CD4-positive, alpha-beta T cell (primary cell): ENCODE results near the gene CFAP73. TPM values are rescaled to one million over a fixed set of nuclear protein-coding genes. Genes with fewer than 3 reads are reported as not detected.

Experiments
- ATAC-seq: fragments of 200-7000 bp; cut with Tn5 transposase; one replicate; pipeline ENCODE4 v1.10.0; 2022; ENCODE audit warnings: mild to moderate bottlenecking; ENCODE audit not compliant: poor library complexity
- CTCF ChIA-PET: fragments of 350-600 bp; sonication (Branson Sonifier 250); formaldehyde crosslinking; loops from one replicate; lab custom pipeline; 2021; ENCODE audit warnings: antibody characterized with exemption, inconsistent platforms; lab: Charles Lee
- POLR2A ChIA-PET: fragments of 350-600 bp; sonication (Branson Sonifier 250); formaldehyde crosslinking; loops from one replicate; lab custom pipeline; 2021; ENCODE audit warnings: antibody characterized with exemption, inconsistent platforms; lab: Charles Lee
- DNase-seq, 14 experiments: peaks; one replicate each; pipeline ENCODE4 v3.0.0-alpha.2; 2013 to 2020; ENCODE audit warnings: mixed read lengths in 2 of 14
- H3K27ac ChIP-seq, 2 donors: one replicate each; pipeline versions ENCODE4 v1.5.1 to v1.7.0; 2013; ENCODE audit warnings: low read length in 2 of 2, low read depth in 1 of 2, mild to moderate bottlenecking in 1 of 2
- H3K27me3 ChIP-seq, 2 experiments: 1 replicate in 1 of 2; 2 replicates in 1 of 2; pipeline versions ENCODE4 v1.6.1 to v1.7.0; 2013; ENCODE audit warnings: low read length in 2 of 2, control low read depth in 1 of 2, mild to moderate bottlenecking in 1 of 2, moderate library complexity in 1 of 2; ENCODE audit not compliant: insufficient read depth in 2 of 2, control insufficient read depth in 1 of 2
- H3K36me3 ChIP-seq: one replicate; pipeline ENCODE4 v1.6.1; 2013; ENCODE audit warnings: low read length, control low read depth; ENCODE audit not compliant: insufficient read depth
- H3K4me1 ChIP-seq: one replicate; pipeline ENCODE4 v1.6.1; 2013; ENCODE audit warnings: low read length, control low read depth; ENCODE audit not compliant: insufficient read depth
- H3K4me3 ChIP-seq: one replicate; pipeline ENCODE4 v1.5.1; 2013; ENCODE audit warnings: mild to moderate bottlenecking, low read length, moderate library complexity
- H3K9me3 ChIP-seq, 2 experiments: 1 replicate in 1 of 2; 2 replicates in 1 of 2; pipeline versions ENCODE4 v1.6.1 to v1.7.0; 2013; ENCODE audit warnings: low read length in 2 of 2, mild to moderate bottlenecking in 2 of 2, control low read depth in 1 of 2, moderate library complexity in 1 of 2; ENCODE audit not compliant: control insufficient read depth in 1 of 2, insufficient read depth in 1 of 2
- H3K27ac Mint-ChIP-seq: one replicate; pipeline ENCODE4 v1.8.0; 2020; ENCODE audit warnings: mixed read lengths
- H3K27me3 Mint-ChIP-seq: one replicate; pipeline ENCODE4 v1.8.0; 2021; ENCODE audit warnings: mixed read lengths
- H3K36me3 Mint-ChIP-seq: one replicate; pipeline ENCODE4 v1.8.0; 2021; ENCODE audit warnings: low read depth, mixed read lengths
- H3K4me1 Mint-ChIP-seq: one replicate; pipeline ENCODE4 v1.8.0; 2021; ENCODE audit warnings: low read depth, mixed read lengths
- H3K4me3 Mint-ChIP-seq: one replicate; pipeline ENCODE4 v1.8.0; 2020; ENCODE audit warnings: mild to moderate bottlenecking, mixed read lengths
- H3K9me3 Mint-ChIP-seq: one replicate; pipeline ENCODE4 v1.8.0; 2020; ENCODE audit warnings: mixed read lengths
- intact Hi-C, 2 experiments: fragments of 100-400 bp; cut with DNase I in 1 of 2; cut with micrococcal nuclease in 1 of 2; formaldehyde crosslinking; loops; one replicate each; pipeline versions ENCODE4 v1.15.1 to v1.9.0; 2023 to 2025; cut with DNase I, micrococcal nuclease
- total RNA-seq, 174 experiments: library from RNA in 2 of 174; stranded (reverse) in 2 of 174; gene quantifications; one replicate each; pipeline ENCODE4 v1.2.3 and lab custom pipeline; 2021 to 2026
- TF ChIP-seq, protein P1 (sequence below): fragments of 200-600 bp; IDR thresholded peaks from one replicate; pipeline ENCODE4 v1.8.0; 2022; ENCODE audit warnings: antibody characterized with exemption, mild to moderate bottlenecking

Gene CFAP73
- total RNA-seq, 2 experiments from 2014 or later = 0.92 to 1.2 TPM

DNA sequence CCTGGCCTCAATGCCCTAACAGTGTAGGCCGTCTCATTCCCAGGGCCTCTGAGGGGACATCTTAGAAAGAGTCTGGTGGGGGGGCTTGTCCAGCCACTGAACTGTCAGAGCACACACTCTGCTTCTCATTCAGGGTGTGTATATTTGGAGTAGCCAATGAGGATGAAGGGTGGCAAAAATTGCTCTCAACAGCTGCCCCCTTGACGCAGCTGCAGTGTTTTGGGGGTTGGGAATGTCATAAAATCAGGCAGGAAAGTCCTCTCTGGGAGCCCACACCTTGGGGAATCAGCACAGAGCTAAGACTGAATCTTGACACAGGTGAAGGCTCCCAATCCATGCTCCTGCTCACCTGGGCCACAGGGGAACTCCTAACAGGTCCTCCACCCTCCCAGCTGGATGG, 15.5 kb upstream of the CFAP73 start:
- Histone ChIP-seq H3K36me3 (no peaks in the 10 kb centered on the region), H3K4me3 (no peak overlapping the region), H3K9me3 (no peaks in the 10 kb centered on the region), H3K4me1 (peaks cover 26% of the 10 kb centered on the region), H3K27me3 (no peaks in the 10 kb centered on the region), H3K27ac (no peak overlapping the region)
- TF ChIP-seq, protein P1, sequence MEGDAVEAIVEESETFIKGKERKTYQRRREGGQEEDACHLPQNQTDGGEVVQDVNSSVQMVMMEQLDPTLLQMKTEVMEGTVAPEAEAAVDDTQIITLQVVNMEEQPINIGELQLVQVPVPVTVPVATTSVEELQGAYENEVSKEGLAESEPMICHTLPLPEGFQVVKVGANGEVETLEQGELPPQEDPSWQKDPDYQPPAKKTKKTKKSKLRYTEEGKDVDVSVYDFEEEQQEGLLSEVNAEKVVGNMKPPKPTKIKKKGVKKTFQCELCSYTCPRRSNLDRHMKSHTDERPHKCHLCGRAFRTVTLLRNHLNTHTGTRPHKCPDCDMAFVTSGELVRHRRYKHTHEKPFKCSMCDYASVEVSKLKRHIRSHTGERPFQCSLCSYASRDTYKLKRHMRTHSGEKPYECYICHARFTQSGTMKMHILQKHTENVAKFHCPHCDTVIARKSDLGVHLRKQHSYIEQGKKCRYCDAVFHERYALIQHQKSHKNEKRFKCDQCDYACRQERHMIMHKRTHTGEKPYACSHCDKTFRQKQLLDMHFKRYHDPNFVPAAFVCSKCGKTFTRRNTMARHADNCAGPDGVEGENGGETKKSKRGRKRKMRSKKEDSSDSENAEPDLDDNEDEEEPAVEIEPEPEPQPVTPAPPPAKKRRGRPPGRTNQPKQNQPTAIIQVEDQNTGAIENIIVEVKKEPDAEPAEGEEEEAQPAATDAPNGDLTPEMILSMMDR = no peak
- ATAC-seq (no peak), DNase-seq (no peak)
- ChIA-PET CTCF (interaction anchor here (0.8 to 1.8 kb wide), 2 partner anchors 19 to 40 kb away, joined by 4 read pairs; no protein-coding TSS in a partner anchor), POLR2A (no interaction called here)
- peaks cover 18% of the 10 kb centered on the region for H3K4me1 Mint-ChIP-seq
- H3K27me3 Mint-ChIP-seq = no peaks in the 10 kb centered on the region
- H3K9me3 Mint-ChIP-seq = no peaks in the 10 kb centered on the region
- intact Hi-C loops = no loop called here
- H3K27ac Mint-ChIP-seq = no peak overlapping the region
- no peaks in the 10 kb centered on the region for H3K36me3 Mint-ChIP-seq
- H3K4me3 Mint-ChIP-seq = peak overlapping the region; percentile 11

DNA sequence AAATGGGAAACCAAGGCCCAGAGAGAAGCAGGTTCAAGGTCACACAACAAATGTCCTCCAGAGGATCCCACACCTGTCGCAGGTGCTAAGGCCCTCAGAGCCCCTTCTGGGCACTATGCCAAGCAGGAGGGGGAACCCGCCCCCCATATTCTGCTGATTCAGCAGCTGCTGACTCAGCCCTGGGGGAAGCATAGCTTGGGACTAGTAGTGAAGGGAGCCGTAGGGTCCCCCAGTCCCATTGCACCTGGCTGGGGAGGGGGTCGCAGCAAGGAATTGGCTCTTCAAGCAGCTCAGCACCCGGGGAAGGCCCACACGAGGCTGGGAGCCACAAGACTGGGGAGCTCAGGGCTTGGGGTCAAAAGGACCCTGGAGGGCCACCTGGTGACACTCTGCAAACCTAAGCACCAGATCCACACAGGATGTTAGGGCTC, 15.0 kb upstream of the CFAP73 start:
- no peaks in the 10 kb centered on the region for H3K9me3 ChIP-seq
- ChIA-PET CTCF (interaction anchor here (0.8 to 1.8 kb wide), 2 partner anchors 19 to 40 kb away, joined by 4 read pairs; no protein-coding TSS in a partner anchor), POLR2A (no interaction called here)
- ATAC-seq = no peak
- no peaks in the 10 kb centered on the region for H3K36me3 ChIP-seq
- H3K27ac ChIP-seq = no peak overlapping the region
- intact Hi-C loops = no loop called here
- Mint-ChIP-seq H3K4me1 (peaks cover 13% of the 10 kb centered on the region), H3K27ac (no peak overlapping the region), H3K36me3 (no peaks in the 10 kb centered on the region), H3K27me3 (no peaks in the 10 kb centered on the region), H3K9me3 (no peaks in the 10 kb centered on the region), H3K4me3 (peak overlapping the region; percentile 92)
- no peak for DNase-seq
- no peak overlapping the region for H3K4me3 ChIP-seq
- TF ChIP-seq, protein P1 = no peak
- no peaks in the 10 kb centered on the region for H3K27me3 ChIP-seq
- H3K4me1 ChIP-seq = peaks cover 24% of the 10 kb centered on the region

DNA sequence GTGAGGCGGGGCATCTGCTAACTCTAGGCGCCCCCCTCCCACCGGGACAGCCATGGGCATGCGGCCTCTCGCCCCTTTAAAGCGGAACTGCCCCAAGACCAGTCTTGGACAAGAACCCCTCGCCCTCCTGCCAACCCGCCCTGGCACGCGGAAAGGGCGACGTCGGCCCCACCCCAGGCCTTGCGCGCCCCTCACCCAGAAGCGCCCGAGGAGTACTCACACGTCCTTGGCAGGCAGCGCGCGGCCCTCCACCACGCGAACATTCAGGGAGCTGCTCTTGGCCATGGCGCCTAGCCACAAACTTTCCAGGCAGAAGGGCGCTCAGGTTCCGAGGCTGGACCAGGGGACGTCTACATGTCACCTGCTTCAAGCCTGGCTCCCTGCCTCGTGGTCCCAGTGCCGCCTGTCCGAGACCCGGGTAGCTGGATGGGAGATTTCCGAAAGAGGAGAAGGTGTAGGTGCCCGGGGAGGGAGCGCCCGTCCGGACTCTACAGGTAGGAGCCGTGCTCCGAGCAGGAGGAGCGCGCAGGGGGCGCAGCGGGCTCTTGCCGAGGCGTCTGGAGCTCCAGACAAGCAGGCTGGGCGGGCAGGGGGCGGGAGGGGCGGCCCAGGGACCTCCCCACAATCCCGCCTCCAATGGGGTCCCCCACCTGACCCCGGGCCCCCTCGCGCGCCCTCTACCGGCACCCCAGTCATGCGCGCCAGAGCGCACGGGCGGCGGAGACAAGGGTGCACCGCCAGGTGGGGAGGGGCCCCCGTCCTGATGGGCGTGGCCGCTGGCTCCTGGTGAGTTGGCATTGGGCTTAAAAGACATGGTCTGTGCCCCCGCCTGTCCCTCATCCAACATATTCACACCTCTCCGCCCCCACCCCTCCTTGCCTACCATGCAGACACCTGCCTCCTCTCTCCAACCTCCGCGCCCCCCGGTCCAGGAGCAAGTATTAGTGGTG, 14.1 kb upstream of the CFAP73 start, which contains the start of gene RASAL1:
TSS of gene RASAL1 (minus strand) at position 584 of the 950 bp plus-strand sequence. CDS start at position 285, 299 bp downstream.
- Histone ChIP-seq H3K4me3 (peak within 1 kb of the TSS; percentile 51), H3K27ac (peak within 1 kb of the TSS in 1 of 2 donors; percentile 61), H3K9me3 (no peaks in the 10 kb centered on the region), H3K36me3 (no peaks in the 10 kb centered on the region), H3K4me1 (peaks cover 22% of the 10 kb centered on the region), H3K27me3 (no peaks in the 10 kb centered on the region)
- no peaks in the 10 kb centered on the region for H3K36me3 Mint-ChIP-seq
- TF ChIP-seq, protein P1 = peak; percentile 61
- H3K9me3 Mint-ChIP-seq = no peaks in the 10 kb centered on the region
- peak within 1 kb of the TSS; percentile 92 for H3K4me3 Mint-ChIP-seq
- DNase-seq (peak; percentile 58 to 85 (median 76)), ATAC-seq (peak; percentile 88)
- H3K27ac Mint-ChIP-seq = peak within 1 kb of the TSS; percentile 98
- POLR2A ChIA-PET = no interaction called here
- intact Hi-C loops = loop anchor here in 1 of 2 experiments (1.0 to 5.0 kb wide), 2 partner anchors 17 to 37 kb away; no protein-coding TSS in a partner anchor
- CTCF ChIA-PET = interaction anchor here (0.7 to 1.9 kb wide), 5 partner anchors 18 to 78 kb away, joined by 3 to 12 read pairs (median 3); no protein-coding TSS in a partner anchor
- H3K27me3 Mint-ChIP-seq = no peaks in the 10 kb centered on the region
- peaks cover 13% of the 10 kb centered on the region for H3K4me1 Mint-ChIP-seq
